UCSD-AML1 (cell line): ENCODE measurements around the gene RASGRP2.
"Not testable (repeated sequence)": the region's sequence is repeated elsewhere in the genome, so short reads cannot be mapped to it uniquely, and the experiment has no call there.

ENCODE experiments used
- DNase-seq: peaks from one replicate; lab custom pipeline; 2025; ENCODE audit not compliant: unreplicated experiment; lab: John Stamatoyannopoulos, UW

The RASGRP2 gene

DNA sequence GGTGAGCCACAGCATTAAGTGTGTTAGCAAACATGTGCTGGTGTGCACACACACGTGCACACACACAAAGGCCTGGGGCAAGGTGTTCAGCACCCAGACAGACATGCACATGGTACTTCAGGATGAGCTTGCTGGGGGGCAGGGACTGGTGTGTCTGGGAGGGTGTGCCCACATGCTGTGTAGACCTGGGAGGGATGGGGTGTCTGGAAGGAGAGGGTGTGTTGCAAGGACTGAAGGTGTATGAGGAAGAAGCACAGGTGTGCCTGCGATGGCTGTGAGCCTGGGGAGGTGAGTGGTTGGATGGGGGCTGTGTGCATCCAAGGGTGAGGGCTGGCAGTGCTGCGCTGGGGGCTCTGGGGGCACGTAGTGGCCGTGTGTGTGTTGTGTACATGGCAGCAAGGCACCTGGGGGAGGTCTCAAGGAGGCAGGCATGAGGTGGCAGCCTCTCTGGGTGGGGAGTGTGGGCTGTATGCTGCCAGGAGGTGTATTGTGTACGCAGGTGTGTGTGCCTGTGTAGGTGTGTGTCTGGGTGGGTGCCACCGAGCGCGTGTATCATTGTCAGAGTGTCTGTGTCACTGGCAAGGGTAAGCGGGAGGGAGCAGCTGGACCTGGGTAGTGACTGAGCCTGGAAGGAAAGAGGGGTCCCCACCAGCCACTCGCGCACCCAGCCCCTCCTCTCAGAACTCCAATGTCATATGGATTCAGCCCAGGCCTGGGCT lies 23.1 kb downstream of the RASGRP2 start:
- DNase-seq = no peak

DNA sequence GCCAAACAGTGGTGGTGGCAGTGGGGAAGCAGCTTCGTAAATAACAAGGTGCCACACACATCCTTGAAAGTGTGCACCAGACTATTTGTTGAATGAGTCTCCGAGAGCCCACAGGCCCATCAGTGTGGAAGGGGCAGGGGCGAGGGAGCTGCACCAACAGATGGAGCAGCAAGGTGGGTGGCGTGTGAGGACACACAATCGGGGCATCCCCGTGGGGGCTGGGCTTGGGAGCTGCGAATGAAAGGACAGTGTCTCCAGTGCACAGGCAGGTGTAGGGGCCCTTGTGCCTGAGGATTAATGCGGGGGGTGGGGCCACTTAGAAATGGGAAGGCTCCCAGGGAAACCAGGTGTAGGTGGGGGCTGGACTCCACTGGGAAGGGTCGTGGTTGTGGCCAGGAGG lies 23.8 kb downstream of the RASGRP2 start:
- no peak for DNase-seq

DNA sequence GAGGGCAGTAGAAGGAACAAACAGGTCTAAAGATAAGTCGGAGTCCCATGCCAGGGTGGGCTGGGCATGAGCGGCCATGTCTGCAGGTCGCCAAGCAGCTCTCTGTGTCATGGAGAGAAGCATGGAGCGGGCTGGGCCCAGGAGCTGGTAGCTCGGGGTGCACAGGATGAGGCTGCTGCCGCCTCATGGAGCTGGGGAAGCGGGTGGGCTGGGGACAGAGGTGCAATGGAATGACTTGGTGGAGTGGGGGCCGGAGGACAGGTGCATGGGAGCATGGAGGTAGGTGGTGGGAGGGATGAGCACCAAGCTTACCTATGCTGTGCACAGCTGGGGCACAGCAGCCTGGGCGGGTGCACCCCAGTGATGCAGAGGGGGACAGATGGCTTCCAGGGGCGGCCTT lies 24.5 kb downstream of the RASGRP2 start:
- DNase-seq = no peak

DNA sequence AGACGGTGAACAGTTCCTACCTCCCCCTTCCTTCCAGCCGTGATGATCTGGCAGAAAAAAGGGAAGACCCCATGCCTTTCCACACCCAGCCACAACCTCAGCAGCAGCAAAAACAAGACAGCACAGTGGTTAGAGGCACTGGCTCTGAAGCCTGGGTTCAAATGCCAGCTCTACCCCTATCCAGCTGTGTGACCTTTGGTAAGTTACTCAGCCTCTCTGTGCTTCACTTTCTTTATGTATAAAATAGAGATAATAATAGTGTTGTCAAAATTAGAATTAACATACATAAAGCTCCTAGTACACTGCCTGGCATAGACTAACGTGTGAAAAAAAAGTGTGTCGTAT lies 25.2 kb downstream of the RASGRP2 start:
- no peak for DNase-seq

DNA sequence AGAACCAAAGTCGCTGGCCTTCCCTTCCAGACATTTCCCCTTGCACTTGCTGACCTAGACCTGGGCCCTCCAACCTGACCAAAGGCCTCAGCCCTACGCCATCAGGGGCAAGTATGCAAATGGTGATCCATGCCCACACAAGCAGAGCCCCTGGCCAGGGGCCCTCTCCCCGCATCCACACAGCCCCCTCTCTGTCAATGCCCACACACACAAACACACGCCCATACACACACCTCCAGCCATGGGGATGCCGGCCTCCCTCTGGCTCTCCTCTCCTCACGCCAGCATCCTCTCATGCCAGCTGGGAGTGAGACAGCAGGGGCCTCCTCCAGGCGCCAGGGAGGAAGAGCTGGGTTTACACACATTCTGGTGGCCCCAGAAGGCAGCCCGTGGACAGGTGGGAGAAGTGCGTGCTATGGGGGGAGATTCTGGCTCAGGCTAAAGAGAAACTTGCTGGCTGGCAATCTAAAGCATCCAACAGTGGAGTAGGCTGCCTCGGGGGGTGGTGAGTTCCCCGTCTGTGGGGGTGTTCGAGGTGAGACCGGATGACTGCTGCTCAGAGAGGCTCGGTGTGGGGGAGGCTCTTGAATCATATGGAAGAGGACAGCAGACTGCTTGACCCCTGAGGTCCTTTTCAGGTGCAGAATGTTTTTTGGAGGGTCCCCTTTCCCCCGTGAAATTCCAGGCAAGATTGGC lies 25.7 kb downstream of the RASGRP2 start:
- no peak for DNase-seq

DNA sequence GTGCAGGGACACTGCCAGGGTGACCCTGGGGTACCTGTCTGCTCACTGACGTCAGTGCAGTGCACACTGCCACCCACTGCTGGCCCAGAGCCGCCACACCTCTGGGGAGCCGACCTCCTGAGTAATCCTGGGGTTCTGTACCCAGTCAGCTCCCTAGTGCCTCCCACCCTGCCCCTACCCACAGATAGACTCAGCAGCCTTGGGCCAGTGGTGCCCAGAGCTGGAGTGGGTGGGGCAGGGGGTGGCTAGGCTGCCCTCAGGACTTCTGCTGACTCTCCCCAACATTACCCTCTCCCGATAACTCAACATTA lies 26.7 kb downstream of the RASGRP2 start:
- DNase-seq = no peak

DNA sequence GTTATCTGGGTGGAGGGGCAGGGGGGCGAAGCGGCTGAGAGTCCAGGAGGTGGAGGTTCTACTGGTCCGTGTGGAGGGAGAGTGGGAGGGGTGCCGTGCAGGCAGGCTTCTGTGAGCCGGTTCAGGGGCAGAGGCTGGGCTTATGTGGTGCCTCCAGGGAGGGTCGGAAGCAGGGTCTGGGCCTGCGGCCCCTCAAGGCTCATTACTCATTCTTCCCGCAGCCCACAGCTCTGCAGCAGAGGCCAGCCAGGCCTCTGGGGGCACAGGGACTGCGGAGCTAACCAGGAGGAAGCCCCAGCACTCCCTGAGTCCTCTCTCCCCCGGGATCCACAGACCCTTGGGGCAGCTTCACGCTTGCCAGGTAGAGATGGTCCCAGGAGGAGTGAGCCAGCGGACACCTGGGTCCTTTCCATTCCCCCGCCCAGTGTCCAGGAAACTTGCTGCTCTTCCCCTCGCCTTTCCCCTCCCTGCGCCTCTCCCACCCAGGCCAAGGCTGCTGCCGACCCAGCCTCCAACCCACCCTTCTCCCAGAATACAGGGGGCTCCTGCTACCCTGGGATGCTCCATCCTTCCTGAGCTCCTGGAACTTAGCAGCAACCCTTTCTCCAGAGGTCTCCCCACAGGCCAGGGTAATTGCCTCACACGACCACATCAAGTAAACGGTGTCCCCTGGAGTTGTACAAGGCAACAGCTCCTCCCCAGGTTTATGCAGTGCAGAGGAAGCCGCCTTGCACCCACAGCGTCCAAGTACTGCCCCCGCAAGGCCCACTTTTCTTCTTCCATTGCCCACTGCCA lies 27.3 kb downstream of the RASGRP2 start:
- peak; percentile 71 for DNase-seq

DNA sequence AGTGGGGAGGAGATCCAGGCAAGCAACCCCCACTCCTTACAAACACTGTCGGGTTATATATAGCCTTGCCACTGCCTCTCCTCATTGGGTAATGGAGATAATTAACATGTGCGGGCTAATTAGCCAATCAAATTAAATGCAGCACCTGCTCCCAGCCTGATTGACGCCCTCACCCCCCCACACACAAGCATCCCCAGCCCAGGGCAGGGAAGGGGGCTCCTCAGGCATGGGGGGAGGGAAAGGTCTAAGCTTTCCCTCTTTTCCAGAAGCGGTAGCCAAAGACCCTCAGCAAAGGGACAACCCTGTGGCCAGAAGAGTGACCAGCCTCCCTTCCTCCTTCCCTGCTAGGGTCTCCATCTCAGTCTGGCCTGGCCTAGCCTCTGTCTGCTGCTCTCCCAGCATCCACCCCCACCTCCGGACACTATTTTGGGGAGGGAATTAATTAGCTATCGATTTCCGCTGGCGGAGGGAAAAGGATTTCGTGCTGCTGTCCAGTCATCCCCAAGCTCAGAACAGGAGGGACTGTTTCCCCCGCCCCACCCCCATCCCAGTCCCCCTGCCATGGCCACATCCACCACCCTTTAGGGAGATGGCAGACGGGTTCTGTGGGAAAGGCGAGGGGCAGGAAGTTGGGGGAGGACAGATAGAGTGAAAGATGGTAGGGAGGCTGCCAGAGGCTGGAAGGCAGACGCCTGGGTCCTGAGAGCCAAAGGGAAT lies 28.0 kb downstream of the RASGRP2 start:
- DNase-seq = peak; percentile 71

DNA sequence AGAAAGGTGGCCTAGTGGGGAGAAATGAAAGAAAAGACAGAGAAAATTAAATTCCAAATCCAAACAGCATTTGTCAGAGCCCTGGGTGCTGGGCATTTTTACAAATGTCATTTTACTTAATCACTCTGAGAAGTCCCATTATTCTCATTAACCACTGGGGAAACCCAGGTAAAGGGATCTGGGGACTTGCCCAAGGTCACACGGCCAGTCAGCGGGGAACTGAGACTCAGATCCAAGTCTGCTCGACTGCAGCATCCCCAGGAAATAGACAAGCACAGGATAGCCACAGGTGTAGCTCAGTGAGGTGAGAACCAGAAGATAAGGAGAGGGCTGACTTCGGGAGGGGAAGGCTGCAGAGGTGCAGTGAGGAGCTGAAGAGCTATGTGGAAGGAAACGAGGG lies 28.8 kb downstream of the RASGRP2 start:
- no peak for DNase-seq

DNA sequence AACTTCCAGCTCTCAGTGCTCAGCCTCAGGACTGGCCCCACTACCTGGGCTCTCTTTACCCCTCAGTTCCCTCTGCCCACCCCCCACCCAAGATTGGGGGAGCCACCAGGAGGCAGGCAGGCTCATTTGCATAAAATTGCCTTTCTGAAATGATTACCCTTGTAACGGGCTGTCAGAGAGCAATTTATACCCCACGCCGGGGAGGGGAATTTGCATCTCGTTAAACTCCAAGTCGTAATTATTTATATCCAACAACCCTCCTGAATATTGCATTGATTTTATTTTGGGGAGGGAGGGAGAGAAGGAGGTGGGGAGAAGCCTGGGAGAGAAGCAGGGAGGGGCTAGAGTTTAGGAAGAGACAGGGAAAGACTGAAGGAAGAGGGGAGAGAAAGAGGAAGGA lies 29.3 kb downstream of the RASGRP2 start:
- no peak for DNase-seq

DNA sequence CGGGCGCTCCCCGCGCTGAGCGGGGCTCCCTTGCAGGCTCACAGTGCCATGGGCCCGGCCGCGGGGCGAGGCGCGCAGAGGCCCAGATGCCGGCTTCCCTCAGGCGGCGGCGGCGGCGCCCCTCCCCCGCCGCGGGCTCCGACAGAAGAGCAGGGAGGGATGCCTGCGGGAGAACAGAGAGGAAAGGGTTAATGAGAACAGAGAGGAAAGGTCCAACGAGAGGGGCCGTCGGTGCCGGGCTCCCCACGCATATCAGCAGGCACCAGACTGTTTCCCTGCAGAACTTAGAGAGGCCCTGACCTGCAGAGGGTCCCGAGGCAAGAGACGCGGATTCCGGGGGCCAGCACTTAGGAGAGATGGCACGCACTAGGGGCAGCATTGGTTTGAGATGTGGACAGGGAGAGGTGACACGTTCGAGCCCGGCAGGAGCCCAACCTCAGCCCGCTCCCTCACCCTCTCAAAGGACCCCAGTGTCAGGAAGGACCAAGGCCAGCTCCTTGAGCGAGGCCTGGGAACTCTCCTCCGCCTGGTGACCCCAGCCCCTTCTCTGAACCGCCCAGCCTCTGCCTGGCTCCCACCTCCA lies 30.1 kb downstream of the RASGRP2 start:
- no peak for DNase-seq

DNA sequence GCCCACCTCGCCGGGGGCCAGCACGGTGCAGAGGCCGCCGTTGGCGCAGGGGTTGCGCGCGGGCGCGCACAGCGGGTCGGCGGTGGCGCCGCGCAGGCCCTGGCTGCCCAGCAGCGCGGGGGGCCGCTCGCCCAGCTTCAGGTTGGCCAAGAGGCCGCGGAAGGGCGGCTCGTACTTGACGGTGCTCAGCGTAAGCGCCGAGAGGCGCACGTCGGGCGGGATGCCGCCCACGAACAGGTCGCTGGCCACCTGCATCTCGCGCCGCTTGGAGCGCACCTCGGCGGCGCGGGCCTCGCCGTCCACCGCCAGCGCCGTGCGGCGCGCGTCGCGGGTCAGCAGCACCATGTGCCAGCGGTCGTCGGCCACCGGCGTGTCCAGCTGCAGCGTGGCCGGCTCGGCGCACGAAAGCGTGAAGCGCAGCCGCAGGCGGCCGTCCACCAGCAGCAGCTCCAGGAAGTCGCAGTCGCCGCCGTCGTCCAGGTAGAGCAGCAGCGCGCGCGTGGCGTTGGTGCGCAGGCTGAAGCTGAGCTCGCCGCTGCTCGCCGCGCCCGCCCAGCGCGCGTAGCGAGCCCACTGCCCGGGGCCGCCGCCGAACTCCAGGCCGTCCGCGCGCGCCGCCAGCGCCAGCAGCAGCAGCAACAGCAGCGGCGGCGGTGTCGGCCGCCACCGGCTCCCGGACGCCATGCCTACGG lies 30.8 kb downstream of the RASGRP2 start:
- peak; percentile 43 for DNase-seq

DNA sequence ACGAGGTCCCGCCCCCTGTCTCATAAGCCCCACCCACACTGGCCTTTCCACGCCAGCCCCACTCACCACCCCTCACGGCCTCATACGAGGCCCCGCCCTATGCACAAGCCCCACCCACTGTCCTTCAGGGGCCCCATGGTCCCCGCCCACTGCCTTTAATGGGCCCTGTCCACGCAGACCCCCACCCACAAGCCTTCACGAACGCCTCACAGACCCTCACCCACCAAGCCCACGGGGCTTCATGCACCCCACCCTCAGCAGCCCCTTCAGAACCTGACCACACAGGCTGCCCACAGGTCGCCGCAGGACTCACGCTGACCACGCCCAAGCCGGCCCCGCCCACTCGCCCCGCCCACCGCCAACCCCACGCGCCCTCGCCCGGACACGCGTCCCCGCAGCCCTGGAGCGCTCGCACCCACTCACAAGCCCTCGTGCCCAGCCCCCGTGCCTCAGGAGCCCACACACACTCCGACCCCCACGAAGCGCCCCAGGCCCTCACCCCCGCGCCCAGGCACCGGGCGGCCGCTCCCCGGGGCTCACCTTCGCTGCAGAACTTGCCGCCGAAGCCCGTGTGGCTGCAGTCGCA lies 31.4 kb downstream of the RASGRP2 start:
- no peak for DNase-seq

DNA sequence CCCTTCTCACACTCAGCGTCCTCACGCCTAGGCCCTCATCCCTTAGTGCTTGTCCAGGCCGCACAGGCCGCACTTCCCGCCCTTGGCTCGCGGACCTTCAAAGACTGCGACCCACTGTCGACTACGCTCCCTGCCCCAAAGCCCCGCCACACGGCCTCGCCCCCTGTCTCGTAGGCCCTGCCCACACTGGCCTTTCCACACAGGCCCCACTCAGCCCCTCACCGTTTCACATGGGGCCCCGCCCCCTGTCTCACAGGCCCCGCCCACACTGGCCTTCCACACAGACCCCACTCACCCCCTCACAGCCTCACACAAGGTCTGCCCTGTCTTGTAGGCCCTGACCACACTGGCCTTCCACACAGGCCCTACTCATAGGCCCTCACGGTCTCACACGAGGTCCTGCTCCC lies 32.0 kb downstream of the RASGRP2 start:
- no peak for DNase-seq

DNA sequence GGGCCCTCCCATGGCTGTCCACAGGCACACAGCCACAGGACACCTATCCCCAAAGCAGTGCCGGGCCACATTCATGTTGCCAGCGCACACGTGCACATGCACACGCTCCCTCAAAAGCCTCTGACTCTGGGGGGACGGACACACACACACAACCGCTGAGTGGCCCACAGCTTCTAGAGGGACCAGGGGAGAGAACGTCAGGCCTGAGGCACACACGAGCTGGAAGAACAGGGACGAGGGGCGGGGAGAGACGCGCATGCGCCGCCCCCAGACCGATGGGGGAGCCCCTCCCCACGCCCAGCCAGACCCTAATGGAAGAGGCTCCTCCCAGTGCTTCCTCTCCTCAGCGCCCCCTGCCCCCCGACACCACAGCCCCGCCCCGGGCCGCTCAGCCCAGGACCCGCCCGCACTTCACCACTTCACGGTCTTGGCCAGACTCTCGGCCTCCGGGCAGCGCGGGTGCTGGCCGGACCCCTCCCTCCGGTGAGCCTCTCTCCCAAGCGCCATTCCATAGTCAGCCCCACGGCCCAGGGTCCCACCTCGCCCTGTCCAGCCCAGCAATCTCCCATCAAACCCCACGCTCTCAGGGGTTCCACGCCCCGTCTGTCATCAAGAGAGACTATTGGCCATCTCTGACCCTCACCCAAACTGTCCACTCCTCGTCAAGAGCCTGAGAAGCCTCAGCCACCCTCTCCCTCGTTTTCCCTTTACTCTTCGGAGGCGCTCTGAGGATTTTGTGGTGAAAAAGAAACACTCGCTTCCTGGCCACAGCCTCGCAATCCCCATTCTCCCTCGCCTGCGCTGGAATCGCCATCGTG lies 32.6 kb downstream of the RASGRP2 start:
- no peak for DNase-seq

DNA sequence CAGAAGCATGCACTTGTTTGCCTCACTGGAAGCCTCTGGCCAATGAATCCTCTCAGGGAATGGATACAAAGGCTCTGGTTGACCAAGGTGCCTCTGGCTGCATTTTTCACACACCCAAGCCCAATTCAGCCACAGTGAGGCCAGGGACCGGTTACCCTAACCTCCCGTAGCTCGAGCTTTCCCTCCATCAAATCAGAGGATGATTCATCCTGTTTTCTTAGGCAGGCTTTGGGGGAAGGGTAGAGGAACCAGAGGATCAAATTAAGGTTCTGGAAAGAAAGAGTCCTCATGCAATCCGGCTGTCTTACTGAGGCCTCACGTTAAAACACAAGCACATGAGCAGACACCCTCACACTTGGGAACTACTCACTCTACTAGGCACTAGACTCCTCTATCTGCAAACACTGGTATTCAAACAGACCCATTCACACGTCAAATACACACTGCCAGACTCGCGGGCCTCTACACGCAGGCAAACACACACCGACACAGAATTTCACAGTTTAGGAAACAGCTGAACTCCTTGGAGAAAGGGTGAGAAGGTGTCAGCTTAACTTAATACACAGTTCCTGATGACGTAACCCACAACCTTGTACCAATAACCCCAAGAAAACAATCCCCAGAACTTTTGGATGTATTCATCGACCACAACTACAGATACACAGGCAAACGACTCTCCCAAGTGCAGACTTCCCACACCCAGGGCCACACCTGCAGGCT lies 33.4 kb downstream of the RASGRP2 start:
- no peak for DNase-seq

DNA sequence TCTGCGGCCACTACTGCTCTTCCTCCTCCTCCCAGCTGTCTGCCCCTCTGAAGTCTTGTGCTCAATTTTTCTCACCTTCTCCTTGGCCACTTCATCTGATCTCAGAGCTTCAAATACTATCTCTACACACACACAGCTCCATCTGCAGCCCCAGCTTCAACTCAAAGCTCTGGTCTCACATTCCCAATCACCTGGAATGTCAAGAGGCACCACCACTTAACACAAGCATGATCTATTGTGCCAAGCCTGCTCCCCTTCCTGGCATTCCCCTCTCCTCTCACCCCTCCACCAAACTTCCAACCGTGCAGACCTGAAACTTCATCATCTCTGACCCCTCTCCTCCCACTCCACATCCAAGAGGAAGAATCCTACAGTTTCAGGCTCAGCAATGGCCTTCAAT lies 38.4 kb downstream of the RASGRP2 start:
- DNase-seq = no peak

DNA sequence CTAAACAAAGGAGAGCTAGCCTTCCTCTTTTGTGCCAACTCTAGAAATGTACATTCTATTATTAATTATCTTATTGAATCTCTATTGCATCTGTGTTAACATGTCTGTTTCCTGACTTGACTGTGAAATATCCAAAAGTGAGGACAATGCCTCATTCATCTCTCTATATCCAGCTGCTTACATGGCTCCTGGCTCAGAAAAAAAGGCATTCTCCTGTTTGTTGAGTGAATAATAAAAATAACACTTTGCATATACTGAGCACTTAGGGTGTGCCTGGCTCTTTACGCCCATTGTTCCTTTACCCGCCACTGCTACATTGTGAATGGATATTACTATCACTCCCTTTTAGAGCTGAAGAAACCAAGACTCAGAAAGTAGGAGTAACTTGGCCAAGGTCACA lies 40.9 kb downstream of the RASGRP2 start:
- no peak for DNase-seq

DNA sequence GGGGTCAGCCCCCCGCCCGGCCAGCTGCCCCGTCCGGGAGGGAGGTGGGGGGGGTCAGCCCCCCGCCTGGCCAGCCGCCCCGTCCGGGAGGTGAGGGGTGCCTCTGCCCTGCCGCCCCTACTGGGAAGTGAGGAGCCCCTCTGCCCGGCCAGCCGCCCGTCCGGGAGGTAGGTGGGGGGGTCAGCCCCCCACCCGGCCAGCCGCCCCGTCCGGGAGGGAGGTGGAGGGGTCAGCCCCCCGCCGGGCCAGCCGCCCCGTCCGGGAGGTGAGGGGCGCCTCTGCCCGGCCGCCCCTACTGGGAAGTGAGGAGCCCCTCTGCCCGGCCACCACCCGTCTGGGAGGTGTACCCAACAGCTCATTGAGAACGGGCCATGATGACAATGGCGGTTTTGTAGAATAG lies 42.0 kb downstream of the RASGRP2 start:
- not testable (repeated sequence) for DNase-seq
